Amniotic epithelial cell (primary cell): ENCODE data around the gene DPF3.

ENCODE experiments used
- DNase-seq: peaks from one replicate; pipeline ENCODE4 v3.0.0-alpha.2; 2010; ENCODE audit warnings: low read depth

DPF3 gene

DNA sequence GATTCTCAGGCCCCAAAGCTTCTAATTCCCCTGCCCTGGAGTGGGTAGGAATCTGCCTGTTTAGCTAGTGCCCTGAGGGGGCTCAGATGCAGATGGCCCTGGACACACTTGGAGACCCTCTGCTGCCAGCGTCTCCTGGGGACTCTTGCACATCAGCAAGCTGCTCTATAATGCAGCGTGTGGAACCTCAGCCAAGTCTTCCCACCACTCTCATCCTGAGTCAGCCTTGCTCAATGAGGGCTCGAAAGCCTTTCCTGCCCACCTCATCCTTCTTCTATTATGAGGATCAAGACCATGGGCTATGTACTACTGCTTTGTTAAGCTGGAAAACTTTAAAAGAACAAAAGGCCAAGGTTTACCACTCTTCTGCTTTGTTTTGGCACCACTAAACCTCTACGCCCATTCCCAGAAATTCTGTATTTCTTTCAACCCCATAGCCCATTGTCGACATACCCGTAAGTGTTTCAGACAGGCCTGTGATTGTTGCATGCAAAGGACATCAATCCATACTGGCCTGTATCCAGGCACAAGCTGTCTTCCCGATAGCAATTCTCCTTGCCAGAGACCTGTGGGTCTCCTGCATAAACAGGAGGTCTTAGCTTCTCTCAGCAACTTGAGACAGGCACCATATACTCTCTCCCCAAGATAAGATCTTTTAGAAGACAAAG is 246.9 kb downstream of the DPF3 start:
- peak; percentile 40 for DNase-seq

DNA sequence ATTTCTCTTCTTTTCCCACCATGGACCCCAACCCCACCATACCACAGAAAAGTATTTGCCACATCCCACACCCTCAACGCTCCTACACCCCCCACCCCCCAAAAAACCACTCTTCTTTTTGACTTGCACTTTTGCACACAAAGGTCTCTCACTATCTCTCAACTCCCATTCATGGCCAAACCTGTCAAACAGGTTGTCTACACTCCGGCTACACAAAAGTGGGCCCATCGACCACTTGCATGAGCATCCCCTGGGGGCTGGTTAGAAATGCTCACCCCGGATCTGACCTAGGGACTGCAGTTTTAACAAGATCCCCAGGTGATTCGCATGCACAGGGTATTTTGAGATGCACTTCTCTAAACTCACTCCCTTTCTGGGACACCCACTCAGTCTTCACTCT is 248.2 kb downstream of the DPF3 start:
- no peak for DNase-seq

DNA sequence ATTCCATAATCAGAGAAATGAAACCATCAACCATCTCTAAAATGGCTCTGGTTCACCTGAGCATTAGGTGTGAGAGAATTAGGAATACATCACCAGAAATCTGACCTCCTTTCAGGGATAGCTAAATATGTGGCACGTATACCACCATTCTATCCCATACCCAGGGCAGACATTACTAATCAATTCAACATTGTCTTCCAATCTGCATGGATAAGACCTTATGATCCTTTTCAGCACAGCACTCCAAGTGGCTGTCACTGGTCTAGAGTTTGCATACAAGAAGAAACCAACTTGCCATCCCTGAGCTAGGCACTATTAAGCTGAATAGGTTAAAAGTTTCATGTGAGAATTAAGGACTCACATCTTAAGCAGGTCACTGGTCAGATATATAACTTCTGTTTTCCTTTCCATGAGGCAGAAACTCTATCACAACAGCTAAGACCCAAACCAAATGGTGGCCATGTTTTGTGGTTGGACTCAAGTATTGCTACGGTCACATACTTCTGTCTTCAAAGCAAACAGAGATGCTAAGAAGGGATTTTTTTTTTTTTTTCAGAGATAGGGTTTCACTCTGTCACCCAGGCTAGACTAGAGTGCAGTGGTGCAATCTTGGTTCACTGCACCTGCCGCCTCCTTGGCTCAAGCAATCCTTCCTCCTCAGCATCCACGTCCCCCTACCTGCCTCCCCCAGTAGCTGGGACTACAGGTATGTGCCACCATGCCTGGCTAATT is 249.0 kb downstream of the DPF3 start:
- no peak for DNase-seq

DNA sequence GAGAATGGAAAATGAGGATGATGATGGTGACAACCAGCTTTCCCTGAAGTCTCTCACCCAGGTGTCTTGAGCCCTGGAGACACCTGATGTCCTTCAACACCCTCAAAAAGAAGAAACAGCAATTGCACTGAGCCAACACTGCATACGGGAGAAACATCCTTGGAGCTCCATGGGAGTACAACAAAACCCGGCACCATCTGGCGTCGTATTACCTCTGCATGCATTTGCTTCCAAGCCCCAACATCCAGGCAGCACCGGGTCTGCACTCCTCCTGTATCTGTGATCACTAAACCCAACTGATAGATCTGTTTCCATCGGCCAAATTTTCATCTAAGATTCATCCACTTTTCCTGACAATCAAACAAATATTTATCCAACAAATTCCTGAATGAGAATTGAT is 249.9 kb downstream of the DPF3 start:
- DNase-seq = no peak

DNA sequence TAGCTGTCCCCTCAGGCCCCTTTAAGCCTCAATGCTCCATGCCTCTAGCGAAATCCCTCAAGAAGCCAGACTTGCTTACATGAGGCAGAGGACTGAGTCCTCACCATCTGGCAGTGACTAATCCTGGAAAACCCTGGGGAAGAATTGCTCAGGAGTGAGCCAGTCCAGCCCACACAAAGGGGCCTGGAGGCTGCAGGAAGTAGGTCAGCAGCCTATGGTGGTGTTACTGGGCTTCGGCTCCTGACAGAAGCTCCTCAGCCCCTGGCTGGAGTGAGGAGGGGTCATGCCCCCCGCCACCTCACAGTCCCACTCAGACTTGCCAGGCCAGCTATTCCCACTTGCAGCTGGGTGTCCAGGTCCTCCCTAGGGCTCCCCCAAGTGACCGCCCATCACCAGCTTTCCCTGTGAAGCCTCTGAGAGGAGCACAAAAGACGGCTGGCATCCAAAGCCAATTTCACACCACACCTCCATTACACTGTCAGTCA is 250.5 kb downstream of the DPF3 start:
- peak; percentile 98 for DNase-seq

DNA sequence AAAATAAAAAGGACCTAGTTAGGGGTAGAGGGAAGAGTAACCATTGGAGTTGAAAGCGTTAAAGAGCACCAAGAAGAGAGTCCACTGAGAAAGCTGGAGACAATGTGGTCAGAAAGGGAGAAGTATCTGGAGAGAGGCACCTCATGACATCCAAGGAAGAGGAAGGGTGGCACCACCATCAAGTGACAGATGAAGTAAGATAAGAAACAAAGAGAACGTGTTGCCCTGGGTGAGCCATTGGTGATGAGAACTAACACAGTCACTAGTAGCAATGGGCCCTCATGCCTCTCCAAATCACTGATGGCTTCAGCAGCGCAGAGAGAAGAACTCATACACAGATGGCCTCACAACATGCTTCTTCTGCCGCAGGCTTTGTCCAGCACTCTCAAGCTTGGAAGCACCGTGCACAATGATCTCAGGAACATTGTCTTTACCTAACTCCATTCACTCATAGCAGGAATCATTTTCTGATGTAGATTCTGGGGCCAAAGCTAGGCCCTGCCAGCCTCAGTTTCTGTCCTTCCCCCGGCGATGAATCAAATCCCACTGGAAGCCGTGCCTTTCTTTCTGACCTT is 252.9 kb downstream of the DPF3 start:
- no peak for DNase-seq

DNA sequence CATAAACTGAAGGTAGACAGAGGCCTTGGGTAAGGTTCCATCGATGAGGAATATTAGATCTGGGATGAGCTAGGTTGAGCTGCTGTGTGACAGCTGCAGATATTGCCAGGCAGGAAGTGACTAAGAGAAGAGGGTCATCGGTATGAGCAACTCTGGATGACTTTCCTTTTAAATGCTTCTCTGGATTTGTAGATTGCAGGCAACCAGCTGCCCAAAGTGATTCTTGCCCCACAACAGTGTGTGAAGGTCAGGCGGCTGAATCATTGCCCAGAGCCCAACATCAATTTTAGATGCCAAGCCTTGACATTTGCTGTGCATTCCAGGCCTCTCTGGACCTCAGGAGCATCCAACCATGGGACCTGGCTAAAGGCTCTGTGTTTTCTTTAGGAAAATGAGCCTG is 255.9 kb downstream of the DPF3 start:
- peak; percentile 93 for DNase-seq

DNA sequence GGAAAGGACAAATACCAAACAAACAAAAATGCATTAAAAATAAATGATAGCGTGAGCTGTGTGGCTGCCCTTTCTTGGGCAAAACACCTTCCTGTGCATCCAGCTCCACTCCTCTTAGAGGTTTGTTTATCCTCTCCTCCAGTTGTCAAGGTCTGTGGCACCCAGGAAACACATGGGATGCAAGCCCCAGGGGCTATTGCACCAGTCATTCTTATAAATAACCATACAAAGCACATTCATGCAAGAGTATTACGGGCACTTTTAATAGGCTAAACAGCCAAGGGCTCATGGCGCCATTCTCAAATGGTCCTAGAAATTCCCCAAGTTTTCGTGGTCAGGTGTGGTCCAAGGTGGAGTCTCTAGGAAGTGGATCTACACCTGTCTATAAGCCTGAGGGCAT is 257.0 kb downstream of the DPF3 start:
- no peak for DNase-seq

DNA sequence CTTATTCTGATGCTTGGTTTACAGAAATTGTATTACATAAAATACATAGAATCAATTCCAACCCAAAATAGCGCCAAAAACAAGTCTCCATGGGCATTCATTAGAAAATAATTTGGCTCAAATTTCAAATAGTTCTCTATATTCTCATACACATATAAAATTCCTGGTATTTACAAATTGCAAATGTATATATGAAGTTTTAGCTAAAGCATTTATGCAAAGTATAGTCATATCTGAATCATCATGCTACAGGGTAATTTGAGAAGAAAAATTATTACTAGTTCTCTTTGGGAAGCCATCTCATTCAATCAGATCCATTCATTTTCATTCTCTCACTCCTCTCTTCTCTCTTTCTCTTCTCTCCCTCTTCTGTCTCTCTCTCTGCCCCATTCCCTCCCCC is 257.8 kb downstream of the DPF3 start:
- no peak for DNase-seq

DNA sequence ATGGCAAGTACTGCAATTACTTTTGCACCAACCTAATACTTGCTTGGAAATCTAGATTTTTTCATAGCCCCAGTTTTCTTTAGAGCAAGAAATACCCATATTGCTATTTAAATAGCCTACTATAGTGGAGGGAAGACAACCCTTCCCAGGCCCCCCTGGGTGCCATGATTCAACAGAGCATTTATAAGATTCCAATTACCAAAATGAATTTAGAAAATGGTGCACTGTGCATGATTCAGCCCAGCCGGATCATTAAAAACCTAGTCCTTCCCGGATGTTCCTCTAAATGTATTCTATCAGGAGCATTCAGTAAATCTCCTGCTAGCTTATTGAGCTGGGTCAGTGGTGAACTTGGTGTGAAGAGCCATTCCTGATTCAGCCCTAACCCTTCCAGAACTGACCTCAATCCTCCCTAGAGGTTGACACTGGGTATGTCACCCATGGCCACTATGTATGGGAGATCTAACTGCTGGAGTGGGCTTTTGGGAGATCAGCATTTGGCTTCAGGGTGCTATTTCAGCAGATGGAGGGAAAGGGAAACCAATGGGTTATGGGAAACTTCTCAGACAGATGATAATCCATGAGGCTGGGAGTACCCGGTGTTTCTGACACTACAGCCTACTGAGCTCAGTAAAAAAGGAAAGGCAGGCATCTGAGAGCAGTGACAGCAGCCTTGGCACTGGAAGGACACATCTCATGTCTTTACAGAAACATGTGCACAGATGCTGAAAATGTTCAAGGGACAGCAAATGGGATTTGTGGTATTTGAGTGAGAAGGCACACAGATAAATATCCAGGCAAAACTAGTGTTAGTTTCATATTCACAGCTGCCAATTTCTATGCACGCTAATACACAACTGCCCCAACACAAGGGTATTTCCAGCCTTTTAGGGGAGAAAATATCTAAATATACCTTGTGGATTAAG is 258.9 kb downstream of the DPF3 start:
- DNase-seq = no peak

DNA sequence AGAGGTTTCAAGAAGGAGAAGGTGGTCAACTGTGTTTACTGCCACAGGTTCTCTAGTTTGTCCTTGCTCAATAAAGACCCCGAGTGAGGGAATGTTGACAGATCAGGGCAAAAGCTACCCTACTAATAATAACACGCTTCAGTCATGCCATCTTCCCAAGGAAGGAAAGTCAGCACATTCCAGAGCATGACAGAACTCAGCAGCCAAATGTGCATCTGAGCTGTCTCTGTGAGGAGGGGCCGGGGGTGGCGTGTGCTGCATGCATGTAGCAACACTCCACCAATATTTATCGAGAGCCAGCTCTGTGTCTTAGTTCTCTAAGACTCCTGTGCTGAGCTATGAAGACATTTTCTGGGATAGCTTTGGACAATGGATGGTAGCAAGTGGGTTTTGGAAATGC is 260.4 kb downstream of the DPF3 start:
- DNase-seq = no peak

DNA sequence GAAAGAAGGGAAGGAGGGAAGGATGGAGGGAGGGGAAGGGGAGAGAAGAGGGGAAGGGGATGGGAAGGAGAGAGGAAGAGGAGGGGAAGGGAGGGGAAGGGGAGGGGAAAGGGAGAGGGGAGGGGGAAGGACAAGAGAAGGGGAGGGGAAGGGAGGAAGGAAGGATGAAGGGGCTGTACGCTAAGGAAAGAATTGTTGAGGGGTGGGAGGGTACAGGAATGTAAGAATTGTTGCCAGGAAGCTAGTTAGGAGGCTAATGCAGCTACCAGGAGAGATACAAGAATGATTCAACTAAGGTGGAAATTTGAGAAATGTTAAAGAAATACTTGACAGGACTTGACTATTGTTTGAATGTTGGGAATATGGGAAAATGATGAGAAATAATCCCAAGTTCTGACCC is 261.2 kb downstream of the DPF3 start:
- no peak for DNase-seq

DNA sequence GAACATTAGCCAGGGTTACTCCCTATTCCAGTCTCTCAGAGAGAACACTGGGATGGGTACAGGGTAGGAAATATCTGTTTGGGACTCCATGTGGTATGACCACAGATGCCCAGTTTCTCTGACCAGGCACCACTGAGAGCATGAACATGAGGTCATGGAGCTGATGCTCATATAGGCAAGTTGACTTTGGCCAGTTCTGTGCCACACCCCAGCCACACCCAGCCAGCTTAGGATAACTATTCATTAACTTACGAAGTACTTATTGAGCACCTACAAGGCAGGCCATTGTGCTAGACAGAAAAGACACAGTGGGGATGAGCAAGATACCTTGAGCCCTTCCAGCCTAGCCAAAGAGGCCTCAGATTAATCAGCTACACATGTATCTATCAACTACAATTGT is 262.5 kb downstream of the DPF3 start:
- no peak for DNase-seq

DNA sequence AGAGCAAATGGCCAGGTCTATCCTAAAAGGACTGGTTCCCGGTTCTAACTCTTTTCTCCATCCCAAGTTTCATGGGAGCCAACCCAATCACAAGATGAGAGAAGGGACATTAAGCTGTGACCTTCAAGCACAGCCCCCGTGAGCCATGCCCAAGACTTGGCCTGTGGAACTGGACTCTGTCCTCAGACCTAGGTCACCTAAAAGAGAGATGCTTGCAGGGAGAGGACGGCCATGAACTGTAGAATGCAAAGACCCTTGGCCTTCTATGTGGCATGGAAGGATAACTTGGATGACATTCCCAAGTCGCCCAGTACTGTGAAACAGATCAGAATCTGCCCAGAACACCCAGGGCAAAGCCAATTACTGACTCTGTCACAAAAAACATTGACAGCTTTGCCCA is 263.5 kb downstream of the DPF3 start:
- no peak for DNase-seq

DNA sequence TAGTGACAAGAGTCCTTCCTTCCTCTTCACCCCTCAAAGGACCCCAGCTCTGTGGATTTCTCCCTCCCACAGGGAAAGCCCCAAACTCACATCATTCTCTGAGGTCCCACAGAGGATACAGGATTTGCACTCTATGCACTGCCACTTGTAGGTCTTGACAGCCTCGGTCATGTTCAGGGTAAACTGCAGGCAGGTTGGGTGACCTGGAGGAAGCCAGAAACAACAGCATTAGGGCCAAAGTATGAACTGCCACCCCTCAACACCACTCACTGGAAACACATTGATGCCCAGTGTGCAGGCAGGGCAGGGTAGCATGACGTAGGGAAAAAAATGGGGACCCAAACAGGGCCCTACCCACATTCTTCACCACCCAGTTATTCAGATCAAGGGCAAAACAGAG is 264.4 kb downstream of the DPF3 start:
- no peak for DNase-seq

DNA sequence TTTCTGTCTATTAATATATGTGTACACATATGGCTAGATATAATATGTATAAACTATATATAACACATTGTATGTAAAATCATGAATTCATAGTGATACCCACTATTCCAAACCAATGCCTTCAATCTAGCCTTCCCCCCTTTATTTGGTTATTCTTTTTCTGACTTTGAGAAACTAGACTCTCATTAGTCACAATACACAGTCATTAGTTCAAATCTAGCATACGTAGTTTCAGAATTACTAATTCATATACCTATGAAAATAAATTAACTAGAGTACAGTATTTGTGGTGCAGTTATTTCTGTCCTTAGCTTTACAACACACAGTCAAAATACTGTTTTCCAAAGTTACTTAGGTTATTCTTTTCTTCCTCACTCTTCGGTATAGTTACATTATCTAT is 268.2 kb downstream of the DPF3 start:
- no peak for DNase-seq

DNA sequence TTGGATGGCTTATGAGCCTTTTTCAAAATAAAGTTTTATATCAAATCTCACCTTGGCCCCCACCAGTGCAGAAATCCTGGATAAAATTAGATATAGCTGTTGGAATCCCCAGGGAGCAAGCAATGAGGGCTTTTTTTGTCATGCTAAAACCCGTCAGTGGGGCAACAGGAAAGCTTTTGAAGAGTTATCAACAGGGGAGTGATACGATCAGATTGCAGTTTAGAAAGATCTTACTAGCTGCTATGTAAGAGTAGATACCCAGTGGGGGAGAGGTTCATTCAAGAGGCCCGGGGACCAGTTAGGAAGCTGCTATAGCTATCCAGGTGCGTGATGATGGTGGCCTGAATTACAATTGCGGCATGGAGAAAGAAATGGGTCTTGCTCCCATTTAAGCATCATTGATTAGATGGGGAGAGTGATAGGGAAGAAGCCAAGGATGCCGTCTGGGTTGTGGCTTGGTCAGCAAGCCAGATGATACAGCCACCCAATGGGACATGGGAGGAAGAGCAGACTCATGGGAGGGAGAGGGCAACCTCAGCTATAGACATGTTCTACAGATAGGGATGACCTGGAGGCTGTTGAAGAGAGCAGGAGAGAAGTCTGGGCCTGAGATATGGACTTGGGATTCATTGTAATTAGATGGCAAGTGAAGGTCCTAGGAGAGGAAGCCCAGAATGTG is 272.4 kb downstream of the DPF3 start:
- DNase-seq = no peak

DNA sequence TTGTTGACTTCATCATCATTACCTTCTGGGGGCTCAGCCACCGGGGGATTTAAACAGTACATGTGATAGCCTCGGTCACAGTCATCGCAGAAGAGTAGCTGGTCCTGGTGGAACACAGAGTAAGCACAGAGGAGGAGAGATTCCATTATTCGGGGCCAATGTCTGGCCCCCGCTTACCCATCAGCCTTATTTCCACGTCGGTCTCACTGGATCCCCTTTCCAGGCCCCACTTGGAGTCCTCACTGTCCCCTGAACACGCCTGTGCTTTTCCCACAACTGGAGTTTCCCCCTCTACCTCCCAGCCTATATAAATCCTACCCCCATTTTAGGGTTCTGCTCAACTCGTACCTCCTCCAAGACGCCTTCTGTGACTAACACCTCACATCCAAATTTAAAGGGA is 274.0 kb downstream of the DPF3 start:
- no peak for DNase-seq

DNA sequence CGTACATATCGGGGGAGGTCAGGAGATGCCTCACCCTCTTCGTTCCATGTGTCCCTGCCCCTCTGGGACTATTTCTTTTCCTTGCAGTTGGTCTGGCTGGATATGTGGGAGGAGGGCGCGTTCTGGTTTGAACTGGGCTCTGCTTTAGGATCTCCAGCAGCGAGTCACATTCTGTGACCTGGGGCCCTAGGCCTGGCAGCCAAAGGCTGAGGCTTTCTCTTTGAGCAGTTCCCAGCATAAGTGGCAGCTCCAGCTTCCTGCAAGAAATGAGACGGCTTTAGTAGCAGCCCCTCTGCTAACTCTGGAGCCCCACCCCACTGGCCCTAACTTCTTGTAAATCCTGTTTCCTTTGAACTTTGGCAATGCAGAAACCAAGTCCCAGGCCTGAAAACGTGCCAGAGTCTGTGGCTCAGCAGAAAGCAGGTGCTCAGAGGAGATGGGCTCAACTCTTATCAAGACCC is 274.8 kb downstream of the DPF3 start:
- no peak for DNase-seq

DNA sequence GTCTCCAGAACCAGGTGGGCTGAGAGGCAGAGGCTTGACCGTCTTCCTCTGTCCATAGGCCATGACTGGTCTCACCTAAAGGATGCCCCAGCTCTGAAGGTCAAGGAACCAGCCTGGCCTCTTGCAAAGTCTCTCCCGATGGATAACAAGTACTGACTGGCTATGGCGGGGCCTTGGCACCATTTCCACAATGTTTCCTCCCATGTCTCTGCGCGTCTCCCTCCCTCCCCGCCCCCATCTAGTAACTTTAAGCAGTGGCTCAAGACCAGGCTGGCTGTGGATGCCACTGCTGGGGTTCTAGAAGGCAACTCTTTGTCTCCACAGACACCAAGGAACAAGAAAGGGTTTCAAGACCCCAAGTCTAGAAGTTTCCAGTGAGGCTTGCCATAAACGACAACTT is 275.5 kb downstream of the DPF3 start:
- no peak for DNase-seq

DNA sequence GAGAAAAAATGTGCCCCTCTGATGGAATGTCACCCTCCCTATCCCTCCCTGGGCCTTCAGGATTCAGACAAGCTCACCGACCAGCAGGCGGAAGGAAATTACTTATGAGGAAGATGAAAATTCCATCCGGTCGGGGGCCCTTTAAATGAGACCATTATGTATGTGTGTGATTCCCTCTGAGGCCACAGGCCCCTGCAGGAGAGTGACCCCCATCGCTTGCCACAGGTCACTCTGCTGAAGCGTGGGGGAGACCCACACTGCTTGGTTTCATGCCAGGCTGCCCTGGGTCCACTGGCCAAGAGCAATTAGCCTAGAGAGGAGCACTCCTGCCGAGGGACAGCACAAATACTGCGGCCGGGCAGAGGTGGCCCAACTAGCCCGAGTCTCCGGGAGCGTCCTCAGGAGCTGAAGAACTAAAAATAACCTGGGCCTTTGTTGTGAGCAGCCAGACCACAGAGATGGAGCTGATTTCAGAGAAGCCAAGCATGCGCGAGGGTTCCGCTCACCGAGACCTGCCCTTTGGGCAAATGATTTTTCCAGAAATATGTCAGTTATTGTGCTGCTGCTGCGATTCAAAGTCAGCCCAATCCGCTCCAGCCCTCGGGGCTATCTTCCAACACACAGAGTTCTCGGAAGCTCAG is 276.4 kb downstream of the DPF3 start:
- no peak for DNase-seq
